Measurements from ENCODE around the gene DMD. TPM values are rescaled to one million over a fixed set of nuclear protein-coding genes. Genes with fewer than 3 reads are reported as not detected.

Gene DMD
- polyA plus RNA-seq, 2 of the 4 experiments (the other 2 are of a cell fraction), result 0.03 TPM; not detected in 1

DNA sequence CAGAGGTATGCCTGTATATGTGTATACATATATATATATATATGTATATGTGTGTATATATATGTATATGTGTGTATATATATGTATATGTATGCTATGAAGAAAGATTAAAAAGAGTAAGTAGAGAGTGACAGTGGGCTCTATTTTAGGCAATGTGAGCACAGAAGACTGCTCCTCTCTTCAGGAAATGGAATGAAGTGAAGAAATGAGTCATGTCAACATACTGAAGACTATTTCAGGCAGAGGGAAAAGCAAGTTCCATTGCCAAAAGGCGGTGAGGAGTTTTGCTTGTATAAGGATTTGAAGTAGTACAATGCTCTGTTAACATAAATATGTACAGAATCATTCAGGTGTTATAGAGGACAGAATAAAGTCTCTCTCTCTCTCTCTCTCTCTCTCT, 1366.3 kb downstream of the DMD start (continued):
- TF ChIP-seq, protein P1, sequence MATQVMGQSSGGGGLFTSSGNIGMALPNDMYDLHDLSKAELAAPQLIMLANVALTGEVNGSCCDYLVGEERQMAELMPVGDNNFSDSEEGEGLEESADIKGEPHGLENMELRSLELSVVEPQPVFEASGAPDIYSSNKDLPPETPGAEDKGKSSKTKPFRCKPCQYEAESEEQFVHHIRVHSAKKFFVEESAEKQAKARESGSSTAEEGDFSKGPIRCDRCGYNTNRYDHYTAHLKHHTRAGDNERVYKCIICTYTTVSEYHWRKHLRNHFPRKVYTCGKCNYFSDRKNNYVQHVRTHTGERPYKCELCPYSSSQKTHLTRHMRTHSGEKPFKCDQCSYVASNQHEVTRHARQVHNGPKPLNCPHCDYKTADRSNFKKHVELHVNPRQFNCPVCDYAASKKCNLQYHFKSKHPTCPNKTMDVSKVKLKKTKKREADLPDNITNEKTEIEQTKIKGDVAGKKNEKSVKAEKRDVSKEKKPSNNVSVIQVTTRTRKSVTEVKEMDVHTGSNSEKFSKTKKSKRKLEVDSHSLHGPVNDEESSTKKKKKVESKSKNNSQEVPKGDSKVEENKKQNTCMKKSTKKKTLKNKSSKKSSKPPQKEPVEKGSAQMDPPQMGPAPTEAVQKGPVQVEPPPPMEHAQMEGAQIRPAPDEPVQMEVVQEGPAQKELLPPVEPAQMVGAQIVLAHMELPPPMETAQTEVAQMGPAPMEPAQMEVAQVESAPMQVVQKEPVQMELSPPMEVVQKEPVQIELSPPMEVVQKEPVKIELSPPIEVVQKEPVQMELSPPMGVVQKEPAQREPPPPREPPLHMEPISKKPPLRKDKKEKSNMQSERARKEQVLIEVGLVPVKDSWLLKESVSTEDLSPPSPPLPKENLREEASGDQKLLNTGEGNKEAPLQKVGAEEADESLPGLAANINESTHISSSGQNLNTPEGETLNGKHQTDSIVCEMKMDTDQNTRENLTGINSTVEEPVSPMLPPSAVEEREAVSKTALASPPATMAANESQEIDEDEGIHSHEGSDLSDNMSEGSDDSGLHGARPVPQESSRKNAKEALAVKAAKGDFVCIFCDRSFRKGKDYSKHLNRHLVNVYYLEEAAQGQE (IDR thresholded peaks at IDR 0.05), result no peak
- TF ChIP-seq EHMT2 (IDR thresholded peaks at IDR 0.05; ENCODE audit: low read depth) (no peak), POLR2A (IDR thresholded peaks at IDR 0.05; ENCODE audit: low read length) (no peak), CEBPB (IDR thresholded peaks at IDR 0.05) (no peak), ESRRA (IDR thresholded peaks at IDR 0.05; ENCODE audit: borderline replicate concordance, low read length) (no peak), HOXA7 (CRISPR knock-in tag; IDR thresholded peaks at IDR 0.05) (no peak), CHD4 (IDR thresholded peaks at IDR 0.05; ENCODE audit: borderline replicate concordance) (no peak)

DNA sequence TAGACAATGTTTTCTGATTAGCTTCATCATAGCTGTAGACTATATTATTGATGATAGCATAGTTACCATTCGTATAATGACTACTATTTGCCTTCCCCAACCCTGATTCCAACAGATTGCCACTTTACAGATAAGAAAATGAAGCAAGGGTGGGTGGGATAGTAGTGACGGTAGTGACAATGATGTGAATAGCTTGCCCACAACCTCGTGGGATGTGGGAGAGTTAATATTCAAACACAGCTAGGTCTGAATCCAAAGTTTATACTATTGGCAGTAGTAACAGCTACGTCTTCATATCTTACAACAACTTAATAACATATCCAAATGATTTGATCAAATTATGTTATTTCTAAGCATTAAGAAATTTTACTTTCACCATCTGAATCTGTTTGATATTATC, 1372.7 kb downstream of the DMD start:
- no peak for DNase-seq (ENCODE audit: low read depth in 1 of 2, low spot score in 1 of 2)
- FAIRE-seq, result no peak
- no peak for TF ChIP-seq JUNB (IDR thresholded peaks at IDR 0.05)
- TF ChIP-seq, protein P2, sequence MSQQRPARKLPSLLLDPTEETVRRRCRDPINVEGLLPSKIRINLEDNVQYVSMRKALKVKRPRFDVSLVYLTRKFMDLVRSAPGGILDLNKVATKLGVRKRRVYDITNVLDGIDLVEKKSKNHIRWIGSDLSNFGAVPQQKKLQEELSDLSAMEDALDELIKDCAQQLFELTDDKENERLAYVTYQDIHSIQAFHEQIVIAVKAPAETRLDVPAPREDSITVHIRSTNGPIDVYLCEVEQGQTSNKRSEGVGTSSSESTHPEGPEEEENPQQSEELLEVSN (IDR thresholded peaks at IDR 0.05; ENCODE audit: borderline replicate concordance, low read depth), result no peak
- no peak for TF ChIP-seq KDM1A (IDR thresholded peaks at IDR 0.05; ENCODE audit: low read depth)
- TF ChIP-seq NR3C1 (IDR thresholded peaks at IDR 0.05), result no peak
- TF ChIP-seq POLR2A (IDR thresholded peaks at IDR 0.05; ENCODE audit: low read length), result no peak
- no peak for TF ChIP-seq ZNF302 (CRISPR knock-in tag; IDR thresholded peaks at IDR 0.05)
- TF ChIP-seq JUN (IDR thresholded peaks at IDR 0.05), result no peak
- TF ChIP-seq, protein P3, sequence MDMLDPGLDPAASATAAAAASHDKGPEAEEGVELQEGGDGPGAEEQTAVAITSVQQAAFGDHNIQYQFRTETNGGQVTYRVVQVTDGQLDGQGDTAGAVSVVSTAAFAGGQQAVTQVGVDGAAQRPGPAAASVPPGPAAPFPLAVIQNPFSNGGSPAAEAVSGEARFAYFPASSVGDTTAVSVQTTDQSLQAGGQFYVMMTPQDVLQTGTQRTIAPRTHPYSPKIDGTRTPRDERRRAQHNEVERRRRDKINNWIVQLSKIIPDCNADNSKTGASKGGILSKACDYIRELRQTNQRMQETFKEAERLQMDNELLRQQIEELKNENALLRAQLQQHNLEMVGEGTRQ (IDR thresholded peaks at IDR 0.05), result no peak
- TF ChIP-seq, protein P4, sequence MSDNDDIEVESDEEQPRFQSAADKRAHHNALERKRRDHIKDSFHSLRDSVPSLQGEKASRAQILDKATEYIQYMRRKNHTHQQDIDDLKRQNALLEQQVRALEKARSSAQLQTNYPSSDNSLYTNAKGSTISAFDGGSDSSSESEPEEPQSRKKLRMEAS (IDR thresholded peaks at IDR 0.05), result no peak
- no peak for TF ChIP-seq HDAC2 (IDR thresholded peaks at IDR 0.05)
- no peak for TF ChIP-seq MYC (IDR thresholded peaks at IDR 0.05; ENCODE audit: borderline replicate concordance, low read length)
- TF ChIP-seq FOSB (CRISPR knock-in tag; IDR thresholded peaks at IDR 0.05), result no peak
- TF ChIP-seq, protein P5, sequence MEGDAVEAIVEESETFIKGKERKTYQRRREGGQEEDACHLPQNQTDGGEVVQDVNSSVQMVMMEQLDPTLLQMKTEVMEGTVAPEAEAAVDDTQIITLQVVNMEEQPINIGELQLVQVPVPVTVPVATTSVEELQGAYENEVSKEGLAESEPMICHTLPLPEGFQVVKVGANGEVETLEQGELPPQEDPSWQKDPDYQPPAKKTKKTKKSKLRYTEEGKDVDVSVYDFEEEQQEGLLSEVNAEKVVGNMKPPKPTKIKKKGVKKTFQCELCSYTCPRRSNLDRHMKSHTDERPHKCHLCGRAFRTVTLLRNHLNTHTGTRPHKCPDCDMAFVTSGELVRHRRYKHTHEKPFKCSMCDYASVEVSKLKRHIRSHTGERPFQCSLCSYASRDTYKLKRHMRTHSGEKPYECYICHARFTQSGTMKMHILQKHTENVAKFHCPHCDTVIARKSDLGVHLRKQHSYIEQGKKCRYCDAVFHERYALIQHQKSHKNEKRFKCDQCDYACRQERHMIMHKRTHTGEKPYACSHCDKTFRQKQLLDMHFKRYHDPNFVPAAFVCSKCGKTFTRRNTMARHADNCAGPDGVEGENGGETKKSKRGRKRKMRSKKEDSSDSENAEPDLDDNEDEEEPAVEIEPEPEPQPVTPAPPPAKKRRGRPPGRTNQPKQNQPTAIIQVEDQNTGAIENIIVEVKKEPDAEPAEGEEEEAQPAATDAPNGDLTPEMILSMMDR (IDR thresholded peaks at IDR 0.05), result no peak
- TF ChIP-seq BHLHE40 (IDR thresholded peaks at IDR 0.05; ENCODE audit: low read depth, low read length), result no peak
- no peak for TF ChIP-seq EHF (CRISPR knock-in tag; IDR thresholded peaks at IDR 0.05)
- no peak for ATAC-seq
- Histone ChIP-seq H3K4me2 (no peak overlapping the region), H3K27ac (no peak overlapping the region), H3K4me3 (no peak overlapping the region), H3K9me3 (no peaks in the 10 kb centered on the region), H3K4me1 (no peaks in the 10 kb centered on the region)
- ChIA-PET CTCF (no interaction called here), POLR2A (no interaction called here)
- WGBS (ENCODE audit: missing lambda C conversion rate), result 10% methylated on average over 4 of the region's 4 CpGs

All from A549 (cell line).